ENCODE measurements around the gene MCTP1. TPM values are rescaled to one million over a fixed set of nuclear protein-coding genes. Genes with fewer than 3 reads are reported as not detected.
A peak's percentile ranks its signal among the peaks of the same experiment; 100 is the strongest.

Gene MCTP1
- total RNA-seq, 2 donors from 2014 or later: 3.3 to 5.0 TPM

DNA sequence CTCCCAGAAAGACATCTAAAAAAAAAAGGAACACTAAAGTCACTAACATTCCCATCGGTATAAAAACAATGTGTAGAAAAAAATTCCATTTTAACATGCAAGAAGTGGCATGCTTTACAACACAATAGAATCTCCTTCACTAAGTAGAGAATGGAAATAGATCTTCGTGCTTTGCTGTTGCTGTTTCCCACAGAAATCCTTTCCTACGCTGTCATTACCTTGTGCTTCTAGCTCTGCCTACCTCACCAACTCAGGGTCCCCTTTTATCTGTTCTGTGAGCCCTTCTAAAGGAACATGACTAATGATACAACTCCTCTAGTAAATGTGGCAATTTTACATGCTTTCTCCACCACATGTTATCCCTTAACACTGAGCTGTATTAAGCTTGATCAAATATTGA, 202.9 kb downstream of the MCTP1 start:
- 25% methylated on average over 3 of the region's 3 CpGs for WGBS
- Histone ChIP-seq H3K4me3 (no peak overlapping the region), H3K27ac (no peak overlapping the region), H3K9me3 (no peaks in the 10 kb centered on the region), H3K4me1 (replicated peaks) (no peaks in the 10 kb centered on the region), H3K36me3 (no peaks in the 10 kb centered on the region), H3K27me3 (replicated peaks; ENCODE audit: insufficient read depth) (no peaks in the 10 kb centered on the region)
- no peak for DNase-seq (ENCODE audit: low spot score)
- intact Hi-C loops (cut with DNase I): no loop called here
- TF ChIP-seq POLR2AphosphoS5 (IDR thresholded peaks at IDR 0.05) (no peak), POLR2A (IDR thresholded peaks at IDR 0.05) (no peak)
- TF ChIP-seq, protein P1, sequence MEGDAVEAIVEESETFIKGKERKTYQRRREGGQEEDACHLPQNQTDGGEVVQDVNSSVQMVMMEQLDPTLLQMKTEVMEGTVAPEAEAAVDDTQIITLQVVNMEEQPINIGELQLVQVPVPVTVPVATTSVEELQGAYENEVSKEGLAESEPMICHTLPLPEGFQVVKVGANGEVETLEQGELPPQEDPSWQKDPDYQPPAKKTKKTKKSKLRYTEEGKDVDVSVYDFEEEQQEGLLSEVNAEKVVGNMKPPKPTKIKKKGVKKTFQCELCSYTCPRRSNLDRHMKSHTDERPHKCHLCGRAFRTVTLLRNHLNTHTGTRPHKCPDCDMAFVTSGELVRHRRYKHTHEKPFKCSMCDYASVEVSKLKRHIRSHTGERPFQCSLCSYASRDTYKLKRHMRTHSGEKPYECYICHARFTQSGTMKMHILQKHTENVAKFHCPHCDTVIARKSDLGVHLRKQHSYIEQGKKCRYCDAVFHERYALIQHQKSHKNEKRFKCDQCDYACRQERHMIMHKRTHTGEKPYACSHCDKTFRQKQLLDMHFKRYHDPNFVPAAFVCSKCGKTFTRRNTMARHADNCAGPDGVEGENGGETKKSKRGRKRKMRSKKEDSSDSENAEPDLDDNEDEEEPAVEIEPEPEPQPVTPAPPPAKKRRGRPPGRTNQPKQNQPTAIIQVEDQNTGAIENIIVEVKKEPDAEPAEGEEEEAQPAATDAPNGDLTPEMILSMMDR (IDR thresholded peaks at IDR 0.05): no peak

DNA sequence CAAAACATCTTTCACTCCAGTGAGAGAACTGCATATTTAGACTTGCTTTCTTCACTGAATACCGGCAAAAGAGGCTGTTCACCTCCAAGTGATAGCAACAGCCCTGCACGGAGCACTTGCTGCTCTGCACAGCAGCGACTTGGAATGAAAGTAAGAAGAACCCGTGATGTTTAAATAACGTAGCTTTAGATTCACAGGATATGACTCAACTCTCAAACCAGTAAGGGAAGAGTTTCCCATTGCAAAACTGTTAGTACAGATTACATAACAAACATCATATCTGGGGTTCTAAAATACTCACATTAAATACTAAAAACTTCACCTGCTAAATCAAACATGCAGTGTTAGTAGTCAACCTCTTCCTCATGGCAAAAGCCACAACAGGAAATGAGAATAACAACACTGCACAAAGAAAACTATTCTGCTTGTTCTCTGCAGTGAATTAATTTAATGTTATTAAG, 203.4 kb downstream of the MCTP1 start:
- H3K4me1 ChIP-seq (replicated peaks): no peaks in the 10 kb centered on the region
- 9% methylated on average over 5 of the region's 5 CpGs for WGBS
- H3K36me3 ChIP-seq: no peaks in the 10 kb centered on the region
- peak; percentile 8 for DNase-seq (ENCODE audit: low spot score)
- H3K27ac ChIP-seq: no peak overlapping the region
- H3K4me3 ChIP-seq: no peak overlapping the region
- TF ChIP-seq, protein P1 (IDR thresholded peaks at IDR 0.05): no peak
- no peak for TF ChIP-seq POLR2A (IDR thresholded peaks at IDR 0.05)
- peak; percentile 44 for TF ChIP-seq POLR2AphosphoS5 (IDR thresholded peaks at IDR 0.05)
- no peaks in the 10 kb centered on the region for H3K27me3 ChIP-seq (replicated peaks; ENCODE audit: insufficient read depth)
- intact Hi-C loops (cut with DNase I): no loop called here
- no peaks in the 10 kb centered on the region for H3K9me3 ChIP-seq

DNA sequence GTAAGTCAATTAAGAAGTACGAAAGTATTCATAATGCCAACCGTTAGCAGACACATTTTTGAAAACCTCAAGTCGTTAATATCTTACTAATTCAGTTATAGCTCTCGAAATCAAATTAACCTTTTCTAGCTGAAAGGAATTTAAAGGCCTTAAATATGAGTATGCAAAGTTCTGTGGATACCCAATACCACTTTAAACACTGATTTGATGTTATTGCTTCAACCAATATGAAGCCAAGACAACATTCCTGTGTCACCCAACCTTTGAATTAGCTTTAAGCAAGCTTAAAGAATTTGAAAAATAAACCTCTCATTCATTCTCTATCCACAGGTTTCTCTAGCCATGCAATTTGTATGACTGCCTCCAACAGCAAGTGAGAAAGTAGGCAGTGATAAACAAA, 204.5 kb downstream of the MCTP1 start:
- no peaks in the 10 kb centered on the region for H3K27me3 ChIP-seq (replicated peaks; ENCODE audit: insufficient read depth)
- no peak overlapping the region for H3K4me3 ChIP-seq
- no peaks in the 10 kb centered on the region for H3K9me3 ChIP-seq
- no peak for DNase-seq (ENCODE audit: low spot score)
- no peaks in the 10 kb centered on the region for H3K4me1 ChIP-seq (replicated peaks)
- no peaks in the 10 kb centered on the region for H3K36me3 ChIP-seq
- intact Hi-C loops (cut with DNase I): no loop called here
- no peak overlapping the region for H3K27ac ChIP-seq
- TF ChIP-seq, protein P1 (IDR thresholded peaks at IDR 0.05): no peak
- TF ChIP-seq POLR2A (IDR thresholded peaks at IDR 0.05) (no peak), POLR2AphosphoS5 (IDR thresholded peaks at IDR 0.05) (no peak)
- WGBS: 74% methylated on average over 4 of the region's 4 CpGs

DNA sequence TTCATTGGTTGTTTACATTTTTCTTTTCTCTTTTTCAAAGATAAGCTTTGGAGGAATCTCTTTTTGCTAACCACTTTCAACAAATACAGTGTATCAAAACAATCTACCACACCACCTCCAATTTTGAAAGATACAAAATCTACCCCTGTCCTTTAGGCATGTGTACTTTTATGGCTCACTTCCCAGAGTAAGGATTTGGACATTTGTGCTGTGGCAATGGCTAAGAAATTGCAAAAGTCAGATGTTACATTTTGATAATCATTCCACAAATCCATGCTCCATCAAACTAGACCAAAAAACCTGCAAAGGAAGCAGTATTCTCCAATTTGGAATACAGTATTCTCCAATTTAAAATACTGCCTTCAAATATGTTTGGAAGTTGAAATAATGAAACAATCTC, 204.9 kb downstream of the MCTP1 start:
- Histone ChIP-seq H3K36me3 (no peaks in the 10 kb centered on the region), H3K27me3 (replicated peaks; ENCODE audit: insufficient read depth) (no peaks in the 10 kb centered on the region), H3K4me1 (replicated peaks) (no peaks in the 10 kb centered on the region), H3K9me3 (no peaks in the 10 kb centered on the region), H3K4me3 (no peak overlapping the region), H3K27ac (no peak overlapping the region)
- intact Hi-C loops (cut with DNase I): no loop called here
- DNase-seq (ENCODE audit: low spot score): no peak
- TF ChIP-seq, protein P1 (IDR thresholded peaks at IDR 0.05): no peak
- TF ChIP-seq POLR2AphosphoS5 (IDR thresholded peaks at IDR 0.05) (no peak), POLR2A (IDR thresholded peaks at IDR 0.05) (no peak)

DNA sequence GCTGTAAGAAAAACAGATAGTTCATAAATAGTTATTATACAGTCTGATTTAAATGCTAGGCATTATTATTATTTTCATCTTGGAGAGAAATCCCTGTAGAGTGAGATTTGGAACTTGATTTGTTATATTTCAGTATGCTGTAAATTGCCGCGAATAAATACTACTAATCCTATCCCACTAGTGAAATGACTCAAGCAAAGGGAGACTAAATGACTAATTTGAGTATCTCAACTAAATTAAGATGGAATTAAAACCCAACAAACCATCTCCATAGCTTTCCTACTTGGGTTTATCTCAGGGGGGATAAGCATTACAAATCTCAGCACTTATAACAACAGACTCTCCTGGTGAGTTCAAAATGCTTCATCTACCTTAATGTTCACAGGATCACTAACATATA, 206.0 kb downstream of the MCTP1 start:
- no peaks in the 10 kb centered on the region for H3K36me3 ChIP-seq
- whole genome bisulfite sequencing: 95% methylated on average over 2 of the region's 2 CpGs
- H3K27me3 ChIP-seq (replicated peaks; ENCODE audit: insufficient read depth): no peaks in the 10 kb centered on the region
- TF ChIP-seq, protein P1 (IDR thresholded peaks at IDR 0.05): no peak
- TF ChIP-seq POLR2A (IDR thresholded peaks at IDR 0.05) (no peak), POLR2AphosphoS5 (IDR thresholded peaks at IDR 0.05) (no peak)
- no peak for DNase-seq (ENCODE audit: low spot score)
- intact Hi-C loops (cut with DNase I): no loop called here
- no peak overlapping the region for H3K4me3 ChIP-seq
- H3K4me1 ChIP-seq (replicated peaks): no peaks in the 10 kb centered on the region
- no peaks in the 10 kb centered on the region for H3K9me3 ChIP-seq
- H3K27ac ChIP-seq: no peak overlapping the region
